ENCODE data around the gene GNPDA1. TPM values are rescaled to one million over a fixed set of nuclear protein-coding genes. Genes with fewer than 3 reads are reported as not detected.
A peak's percentile ranks its signal among the peaks of the same experiment; 100 is the strongest.

Gene GNPDA1
- total and polyA plus RNA-seq, 10 of the 15 experiments (the other 5 are each of a cell fraction or from before 2014, with no cell fraction given) = 1.0 to 11.9 (median 3.9) TPM

DNA sequence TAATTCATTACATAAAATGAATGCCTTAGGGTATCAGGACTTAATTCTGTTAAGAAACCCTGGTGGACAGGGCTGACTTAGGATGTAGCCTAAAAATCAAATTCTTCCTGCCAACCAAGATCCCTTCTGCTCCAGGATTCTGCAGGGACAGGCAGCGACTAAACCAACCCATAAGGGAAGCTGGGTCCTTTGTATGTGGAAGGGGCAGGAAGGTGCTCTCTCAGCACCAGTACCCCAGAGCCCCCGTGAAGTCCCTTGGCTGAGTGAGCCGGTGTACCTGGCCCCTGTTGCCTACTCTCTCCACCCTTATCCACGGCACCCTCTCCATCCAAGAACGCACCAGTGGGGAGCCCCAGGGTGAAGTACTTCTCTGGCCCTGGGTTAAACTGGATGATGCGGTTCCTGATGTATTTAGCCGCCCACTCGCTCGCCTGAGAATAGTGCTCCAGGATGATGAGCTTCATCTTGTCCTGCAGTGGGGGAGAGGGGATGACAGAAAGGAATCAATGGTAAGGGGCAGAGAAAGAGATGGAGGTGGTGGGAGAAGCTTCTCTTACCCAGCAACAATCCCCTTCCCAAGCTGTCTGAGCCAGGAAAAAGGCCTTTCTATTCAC is 1.1 kb downstream of the GNPDA1 start:
- ATAC-seq (no peak), DNase-seq (ENCODE audit: low read depth, low spot score) (no peak), FAIRE-seq (no peak)
- H3K4me2 ChIP-seq (ENCODE audit: control insufficient read depth, insufficient read depth) = peak overlapping the region; percentile 93; the same call in 1 of the 2 replicates
- no peaks in the 10 kb centered on the region for H3K9me3 ChIP-seq (replicated peaks; ENCODE audit: control insufficient read depth, insufficient read depth, low read length)
- H3K4me1 ChIP-seq (ENCODE audit: control insufficient read depth, insufficient read depth, low read length) = peaks cover 13% of the 10 kb centered on the region
- H3K79me2 ChIP-seq (ENCODE audit: control insufficient read depth, insufficient read depth, low read length) = no peaks in the 10 kb centered on the region
- ChIA-PET POLR2A (interaction anchor here (1.9 kb wide), 1 partner anchor 42 kb away, joined by 7 read pairs; the partner anchor contains the start of gene RNF14), CTCF (interaction anchor here (0.5 to 8.9 kb wide), 13 partner anchors 12 to 1175 kb away, joined by 3 to 120 read pairs (median 4); partner anchors contain the start of gene RNF14), RAD21 (ENCODE audit: unreplicated experiment) (interaction anchor here (0.8 to 1.7 kb wide), 5 partner anchors 8 to 129 kb away, joined by 3 to 6 read pairs (median 3); no protein-coding TSS in a partner anchor), SMC1A (ENCODE audit: uncharacterized antibody, unreplicated experiment) (interaction anchor here (0.7 to 7.6 kb wide), 5 partner anchors 13 to 131 kb away, joined by 3 to 67 read pairs (median 5); partner anchors contain the start of gene RNF14)
- no peak for TF ChIP-seq RCOR1 (conservative IDR thresholded peaks at IDR 0.05; ENCODE audit: low read depth, low read length)
- TF ChIP-seq YBX1 (IDR thresholded peaks at IDR 0.05) = no peak
- TF ChIP-seq, protein P1, sequence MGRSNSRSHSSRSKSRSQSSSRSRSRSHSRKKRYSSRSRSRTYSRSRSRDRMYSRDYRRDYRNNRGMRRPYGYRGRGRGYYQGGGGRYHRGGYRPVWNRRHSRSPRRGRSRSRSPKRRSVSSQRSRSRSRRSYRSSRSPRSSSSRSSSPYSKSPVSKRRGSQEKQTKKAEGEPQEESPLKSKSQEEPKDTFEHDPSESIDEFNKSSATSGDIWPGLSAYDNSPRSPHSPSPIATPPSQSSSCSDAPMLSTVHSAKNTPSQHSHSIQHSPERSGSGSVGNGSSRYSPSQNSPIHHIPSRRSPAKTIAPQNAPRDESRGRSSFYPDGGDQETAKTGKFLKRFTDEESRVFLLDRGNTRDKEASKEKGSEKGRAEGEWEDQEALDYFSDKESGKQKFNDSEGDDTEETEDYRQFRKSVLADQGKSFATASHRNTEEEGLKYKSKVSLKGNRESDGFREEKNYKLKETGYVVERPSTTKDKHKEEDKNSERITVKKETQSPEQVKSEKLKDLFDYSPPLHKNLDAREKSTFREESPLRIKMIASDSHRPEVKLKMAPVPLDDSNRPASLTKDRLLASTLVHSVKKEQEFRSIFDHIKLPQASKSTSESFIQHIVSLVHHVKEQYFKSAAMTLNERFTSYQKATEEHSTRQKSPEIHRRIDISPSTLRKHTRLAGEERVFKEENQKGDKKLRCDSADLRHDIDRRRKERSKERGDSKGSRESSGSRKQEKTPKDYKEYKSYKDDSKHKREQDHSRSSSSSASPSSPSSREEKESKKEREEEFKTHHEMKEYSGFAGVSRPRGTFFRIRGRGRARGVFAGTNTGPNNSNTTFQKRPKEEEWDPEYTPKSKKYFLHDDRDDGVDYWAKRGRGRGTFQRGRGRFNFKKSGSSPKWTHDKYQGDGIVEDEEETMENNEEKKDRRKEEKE (IDR thresholded peaks at IDR 0.05) = no peak
- TF ChIP-seq MTA2 (IDR thresholded peaks at IDR 0.05; ENCODE audit: low read depth) = no peak
- TF ChIP-seq E4F1 (IDR thresholded peaks at IDR 0.05; ENCODE audit: borderline replicate concordance, partially characterized antibody) = no peak
- no peak for TF ChIP-seq CHD4 (IDR thresholded peaks at IDR 0.05)
- no peak overlapping the region for H3K9ac ChIP-seq (ENCODE audit: control insufficient read depth, insufficient read depth, low read length)
- H3K36me3 ChIP-seq (ENCODE audit: control insufficient read depth in 2 of 2, insufficient read depth in 2 of 2, low read length in 1 of 2) = no peaks in the 10 kb centered on the region
- BruUV-seq (replicated peaks) = no TSS peak
- WGBS (ENCODE audit: insufficient coverage, insufficient replicate concordance, low lambda C conversion rate, missing lambda C conversion rate) = 96% methylated on average over 9 of the region's 9 CpGs
- intact Hi-C loops (cut with micrococcal nuclease; ENCODE audit: unreplicated experiment) = no loop called here
- in situ Hi-C loops (cut with MboI) = no loop called here
- H3K4me3 ChIP-seq = no peak overlapping the region
- H3K27me3 ChIP-seq (replicated peaks in 1 of 2; ENCODE audit: control insufficient read depth in 2 of 2, insufficient read depth in 2 of 2, low read length in 1 of 2) = peaks cover 0 to 2% of the 10 kb centered on the region in 2 experiments; a peak in 1 of 4 replicates
- H3K27ac ChIP-seq (ENCODE audit: control insufficient read depth, insufficient read depth) = no peak overlapping the region
- H2AFZ ChIP-seq (ENCODE audit: control insufficient read depth, low read depth, low read length) = no peak overlapping the region
- H4K20me1 ChIP-seq (ENCODE audit: control insufficient read depth, insufficient read depth) = no peaks in the 10 kb centered on the region

Data from GM12878 (cell line).